BLaER1 (cell line): ENCODE measurements around the gene GAL3ST2.
"Not testable (repeated sequence)": the region's sequence is repeated elsewhere in the genome, so short reads cannot be mapped to it uniquely, and the experiment has no call there.

Experiments
- H3K27ac ChIP-seq: shearing (Covaris generic); formaldehyde crosslinking; 2 replicates; pipeline ENCODE4 v1.8.1; 2022
- H3K27me3 ChIP-seq: shearing (Covaris generic); formaldehyde crosslinking; 2 replicates; pipeline ENCODE4 v1.8.1; 2022
- H3K36me3 ChIP-seq: shearing (Covaris generic); formaldehyde crosslinking; 2 replicates; pipeline ENCODE4 v1.8.1; 2022
- H3K4me1 ChIP-seq: shearing (Covaris generic); formaldehyde crosslinking; 2 replicates; pipeline ENCODE4 v1.8.1; 2022
- H3K4me2 ChIP-seq: shearing (Covaris generic); formaldehyde crosslinking; 2 replicates; pipeline ENCODE4 v1.8.1; 2022
- H3K4me3 ChIP-seq: shearing (Covaris generic); formaldehyde crosslinking; 2 replicates; pipeline ENCODE4 v1.8.1; 2022
- H3K9ac ChIP-seq: shearing (Covaris generic); formaldehyde crosslinking; 2 replicates; pipeline ENCODE4 v1.8.1; 2022
- H3K9me3 ChIP-seq: shearing (Covaris generic); formaldehyde crosslinking; 2 replicates; pipeline ENCODE4 v1.8.1; 2022
- H4K20me1 ChIP-seq: shearing (Covaris generic); formaldehyde crosslinking; 2 replicates; pipeline ENCODE4 v1.8.1; 2022
- Cebpa-rat ChIP-seq: shearing (Covaris generic); IDR thresholded peaks from 2 replicates; pipeline ENCODE4 v1.8.1; 2022

The GAL3ST2 gene

GRCh38 chr2:241804326-241805229, 28.0 kb downstream of the GAL3ST2 start:
- TF ChIP-seq Cebpa-rat, result no peak
- Histone ChIP-seq H4K20me1 (no peaks in the 10 kb centered on the region), H3K4me2 (peak overlapping the region; percentile 98), H3K4me3 (peak overlapping the region; percentile 64), H3K27me3 (no peaks in the 10 kb centered on the region), H3K9ac (peak overlapping the region; percentile 80), H3K4me1 (peaks cover 71% of the 10 kb centered on the region), H3K36me3 (no peaks in the 10 kb centered on the region), H3K27ac (peak overlapping the region; percentile 84), H3K9me3 (no peaks in the 10 kb centered on the region)

GRCh38 chr2:241806217-241806616, 29.6 kb downstream of the GAL3ST2 start:
- not testable (repeated sequence) for H3K27me3 ChIP-seq, H4K20me1 ChIP-seq, H3K9me3 ChIP-seq, H3K4me3 ChIP-seq, H3K9ac ChIP-seq, H3K27ac ChIP-seq, H3K4me2 ChIP-seq, H3K36me3 ChIP-seq
- H3K4me1 ChIP-seq, result peaks cover 71% of the 10 kb centered on the region

GRCh38 chr2:241808051-241808720, 31.6 kb downstream of the GAL3ST2 start:
- no peaks in the 10 kb centered on the region for H4K20me1 ChIP-seq
- no peaks in the 10 kb centered on the region for H3K27me3 ChIP-seq
- H3K4me2 ChIP-seq, result peak overlapping the region; percentile 92
- H3K4me3 ChIP-seq, result no peak overlapping the region
- peak overlapping the region; percentile 97 for H3K27ac ChIP-seq
- no peaks in the 10 kb centered on the region for H3K36me3 ChIP-seq
- no peak for TF ChIP-seq Cebpa-rat
- peak overlapping the region; percentile 77; the same call in 1 of the 2 replicates for H3K9ac ChIP-seq
- H3K9me3 ChIP-seq, result no peaks in the 10 kb centered on the region
- peaks cover 71% of the 10 kb centered on the region for H3K4me1 ChIP-seq

- peak within 1 kb of the TSS; percentile 92 for H3K4me2 ChIP-seq
- H3K9me3 ChIP-seq, result no peaks in the 10 kb centered on the region
- no peak for TF ChIP-seq Cebpa-rat
- H3K27ac ChIP-seq, result peak within 1 kb of the TSS; percentile 97
- H3K4me3 ChIP-seq, result 0 out of 2 replicates have a peak within 1 kb of the TSS, but pooled peaks have one; percentile 10
- no peaks in the 10 kb centered on the region for H3K27me3 ChIP-seq
- H4K20me1 ChIP-seq, result no peaks in the 10 kb centered on the region
- H3K36me3 ChIP-seq, result no peaks in the 10 kb centered on the region
- peak within 1 kb of the TSS; percentile 77 for H3K9ac ChIP-seq
- H3K4me1 ChIP-seq, result peaks cover 71% of the 10 kb centered on the region
Measured at GRCh38 chr2:241808721-241809382, 32.2 kb downstream of the GAL3ST2 start, which contains the start of gene NEU4. Gene NEU4, plus strand, starts transcription at chr2:241809193. Its CDS starts 5,292 bp downstream, at chr2:241814485.

GRCh38 chr2:241809383-241810306, 33.0 kb downstream of the GAL3ST2 start:
- no peak for TF ChIP-seq Cebpa-rat
- Histone ChIP-seq H3K27ac (peak overlapping the region; percentile 97), H3K4me2 (peak overlapping the region; percentile 92), H3K9me3 (peaks cover 5% of the 10 kb centered on the region; the same call in 1 of the 2 replicates), H3K9ac (peak overlapping the region; percentile 77), H4K20me1 (no peaks in the 10 kb centered on the region), H3K4me3 (0 out of 2 replicates have a peak overlapping the region, but pooled peaks have one; percentile 10), H3K4me1 (peaks cover 71% of the 10 kb centered on the region), H3K36me3 (no peaks in the 10 kb centered on the region), H3K27me3 (no peaks in the 10 kb centered on the region)

GRCh38 chr2:241810307-241811200, 33.9 kb downstream of the GAL3ST2 start:
- Histone ChIP-seq H4K20me1 (no peaks in the 10 kb centered on the region), H3K9me3 (peaks cover 11% of the 10 kb centered on the region; the same call in 1 of the 2 replicates), H3K4me2 (peak overlapping the region; percentile 92), H3K27me3 (no peaks in the 10 kb centered on the region), H3K36me3 (no peaks in the 10 kb centered on the region), H3K4me1 (peaks cover 76% of the 10 kb centered on the region), H3K27ac (peak overlapping the region; percentile 97), H3K9ac (peak overlapping the region; percentile 77), H3K4me3 (no peak overlapping the region)
- no peak for TF ChIP-seq Cebpa-rat

- peak overlapping the region; percentile 97 for H3K27ac ChIP-seq
- peak overlapping the region; percentile 92 for H3K4me2 ChIP-seq
- no peaks in the 10 kb centered on the region for H3K36me3 ChIP-seq
- TF ChIP-seq Cebpa-rat, result no peak
- H3K4me3 ChIP-seq, result no peak overlapping the region
- H3K4me1 ChIP-seq, result peaks cover 84% of the 10 kb centered on the region
- peaks cover 11% of the 10 kb centered on the region; the same call in 1 of the 2 replicates for H3K9me3 ChIP-seq
- no peaks in the 10 kb centered on the region for H4K20me1 ChIP-seq
- 0 out of 2 replicates have a peak overlapping the region, but pooled peaks have one; percentile 77 for H3K9ac ChIP-seq
- no peaks in the 10 kb centered on the region for H3K27me3 ChIP-seq
Measured at GRCh38 chr2:241811201-241811951, 34.8 kb downstream of the GAL3ST2 start.
